ENCODE results near the gene PITX1.

Gene PITX1

DNA sequence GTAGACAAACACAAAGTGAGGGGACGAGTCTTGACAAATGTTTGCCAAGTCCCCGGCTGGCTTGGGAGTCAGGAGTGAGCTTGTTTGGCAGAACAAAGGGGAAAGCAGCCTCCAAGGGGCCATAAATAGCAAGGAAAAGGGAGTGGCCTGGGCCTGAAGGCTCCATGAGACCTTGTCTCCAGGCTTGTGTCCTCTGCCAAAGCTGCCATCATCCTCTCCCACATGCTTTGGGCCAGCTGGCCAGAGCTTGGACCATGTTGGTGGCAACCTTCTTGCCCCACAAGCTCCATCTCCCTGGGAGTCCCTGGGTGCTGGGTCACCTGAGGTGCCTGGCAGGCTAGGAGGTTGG is 13.3 kb upstream of the PITX1 start:
- H3K18ac ChIP-seq (ENCODE audit: low read length), result no peak overlapping the region
- no peak overlapping the region for H2BK120ac ChIP-seq (ENCODE audit: insufficient read depth, low read length, poor library complexity)
- WGBS (ENCODE audit: extremely low coverage, insufficient coverage, insufficient read length), result no CpG with 5 or more reads among the region's 2 CpGs
- H3K79me2 ChIP-seq (ENCODE audit: control insufficient read depth, insufficient read depth, low read length, poor library complexity), result no peaks in the 10 kb centered on the region
- no peak overlapping the region for H3K23ac ChIP-seq (ENCODE audit: low read length)
- peaks cover 7% of the 10 kb centered on the region for H3K9me3 ChIP-seq (ENCODE audit: insufficient read depth, low read depth, low read length)
- H4K8ac ChIP-seq (ENCODE audit: low read depth, low read length), result no peak overlapping the region
- peaks cover 44% of the 10 kb centered on the region for H3K27me3 ChIP-seq (ENCODE audit: insufficient read depth, low read length)
- no peaks in the 10 kb centered on the region for H3K36me3 ChIP-seq (ENCODE audit: control insufficient read depth in 1 of 2, insufficient read depth in 2 of 2, low read length in 2 of 2)
- peaks cover 2 to 6% of the 10 kb centered on the region in 2 experiments for H3K4me1 ChIP-seq (ENCODE audit: control insufficient read depth in 1 of 2, insufficient read depth in 2 of 2, low read length in 2 of 2)
- DNase-seq, result no peak
- no peak overlapping the region for H3K4me3 ChIP-seq (ENCODE audit: low read depth, low read length)
- no peak overlapping the region for H3K4me2 ChIP-seq (ENCODE audit: low read length)
- no peak overlapping the region for H4K12ac ChIP-seq (ENCODE audit: low read depth, low read length)
- H2BK12ac ChIP-seq (ENCODE audit: low read length), result no peak overlapping the region
- no peak overlapping the region for H3K27ac ChIP-seq (ENCODE audit: low read depth, low read length)
- no peaks in the 10 kb centered on the region for H3K79me1 ChIP-seq (ENCODE audit: low read length)
- H3K4ac ChIP-seq (ENCODE audit: low read depth, low read length), result no peak overlapping the region
- H2AK5ac ChIP-seq (ENCODE audit: low read length), result no peak overlapping the region
- H2BK5ac ChIP-seq (ENCODE audit: low read depth, low read length, poor library complexity), result no peak overlapping the region
- H4K91ac ChIP-seq (ENCODE audit: low read depth, low read length), result no peak overlapping the region
- no peak overlapping the region for H2AFZ ChIP-seq (ENCODE audit: insufficient read depth, low read length, poor library complexity)
- H3K9ac ChIP-seq (ENCODE audit: low read length), result no peak overlapping the region
- H3K14ac ChIP-seq (ENCODE audit: low read length), result no peak overlapping the region

GRCh38 chr5:135046661-135047346 is 12.8 kb upstream of the PITX1 start:
- H2BK12ac ChIP-seq (ENCODE audit: low read length), result no peak overlapping the region
- no peak overlapping the region for H4K12ac ChIP-seq (ENCODE audit: low read depth, low read length)
- no peak overlapping the region for H4K8ac ChIP-seq (ENCODE audit: low read depth, low read length)
- H3K4ac ChIP-seq (ENCODE audit: low read depth, low read length), result no peak overlapping the region
- DNase-seq, result peak; percentile 82 to 92
- no peak overlapping the region for H3K23ac ChIP-seq (ENCODE audit: low read length)
- WGBS (ENCODE audit: extremely low coverage, insufficient coverage, insufficient read length), result no CpG with 5 or more reads among the region's 5 CpGs
- H3K79me2 ChIP-seq (ENCODE audit: control insufficient read depth, insufficient read depth, low read length, poor library complexity), result no peaks in the 10 kb centered on the region
- no peak overlapping the region for H2BK120ac ChIP-seq (ENCODE audit: insufficient read depth, low read length, poor library complexity)
- no peak overlapping the region for H2BK5ac ChIP-seq (ENCODE audit: low read depth, low read length, poor library complexity)
- no peaks in the 10 kb centered on the region for H3K36me3 ChIP-seq (ENCODE audit: control insufficient read depth in 1 of 2, insufficient read depth in 2 of 2, low read length in 2 of 2)
- no peak overlapping the region for H3K14ac ChIP-seq (ENCODE audit: low read length)
- no peaks in the 10 kb centered on the region for H3K79me1 ChIP-seq (ENCODE audit: low read length)
- H2AFZ ChIP-seq (ENCODE audit: insufficient read depth, low read length, poor library complexity), result no peak overlapping the region
- no peak overlapping the region for H2AK5ac ChIP-seq (ENCODE audit: low read length)
- peaks cover 48% of the 10 kb centered on the region for H3K27me3 ChIP-seq (ENCODE audit: insufficient read depth, low read length)
- H3K27ac ChIP-seq (ENCODE audit: low read depth, low read length), result no peak overlapping the region
- no peak overlapping the region for H3K4me2 ChIP-seq (ENCODE audit: low read length)
- H3K9ac ChIP-seq (ENCODE audit: low read length), result no peak overlapping the region
- no peak overlapping the region for H3K4me3 ChIP-seq (ENCODE audit: low read depth, low read length)
- H3K9me3 ChIP-seq (ENCODE audit: insufficient read depth, low read depth, low read length), result peaks cover 7% of the 10 kb centered on the region
- peaks cover 2 to 6% of the 10 kb centered on the region in 2 experiments for H3K4me1 ChIP-seq (ENCODE audit: control insufficient read depth in 1 of 2, insufficient read depth in 2 of 2, low read length in 2 of 2)
- H4K91ac ChIP-seq (ENCODE audit: low read depth, low read length), result no peak overlapping the region
- no peak overlapping the region for H3K18ac ChIP-seq (ENCODE audit: low read length)

GRCh38 chr5:135045488-135045887 is 11.5 kb upstream of the PITX1 start:
- Histone ChIP-seq H3K9ac (ENCODE audit: low read length) (no peak overlapping the region), H2BK120ac (ENCODE audit: insufficient read depth, low read length, poor library complexity) (no peak overlapping the region), H4K91ac (ENCODE audit: low read depth, low read length) (no peak overlapping the region), H2BK5ac (ENCODE audit: low read depth, low read length, poor library complexity) (no peak overlapping the region), H3K18ac (ENCODE audit: low read length) (no peak overlapping the region), H3K9me3 (ENCODE audit: insufficient read depth, low read depth, low read length) (peaks cover 8% of the 10 kb centered on the region), H3K4me2 (ENCODE audit: low read length) (no peak overlapping the region), H4K8ac (ENCODE audit: low read depth, low read length) (no peak overlapping the region), H4K12ac (ENCODE audit: low read depth, low read length) (no peak overlapping the region), H3K79me1 (ENCODE audit: low read length) (no peaks in the 10 kb centered on the region), H3K27ac (ENCODE audit: low read depth, low read length) (no peak overlapping the region), H3K23ac (ENCODE audit: low read length) (no peak overlapping the region), H3K14ac (ENCODE audit: low read length) (no peak overlapping the region), H2BK12ac (ENCODE audit: low read length) (no peak overlapping the region), H2AFZ (ENCODE audit: insufficient read depth, low read length, poor library complexity) (no peak overlapping the region), H3K4me3 (ENCODE audit: low read depth, low read length) (no peak overlapping the region), H3K36me3 (ENCODE audit: control insufficient read depth in 1 of 2, insufficient read depth in 2 of 2, low read length in 2 of 2) (no peaks in the 10 kb centered on the region), H3K4ac (ENCODE audit: low read depth, low read length) (no peak overlapping the region), H3K27me3 (ENCODE audit: insufficient read depth, low read length) (peaks cover 51% of the 10 kb centered on the region), H3K4me1 (ENCODE audit: control insufficient read depth in 1 of 2, insufficient read depth in 2 of 2, low read length in 2 of 2) (peaks cover 2 to 10% of the 10 kb centered on the region in 2 experiments), H2AK5ac (ENCODE audit: low read length) (no peak overlapping the region), H3K79me2 (ENCODE audit: control insufficient read depth, insufficient read depth, low read length, poor library complexity) (no peaks in the 10 kb centered on the region)
- DNase-seq, result no peak

- no peak overlapping the region for H3K4me2 ChIP-seq (ENCODE audit: low read length)
- H4K8ac ChIP-seq (ENCODE audit: low read depth, low read length), result no peak overlapping the region
- H3K27me3 ChIP-seq (ENCODE audit: insufficient read depth, low read length), result peaks cover 71% of the 10 kb centered on the region
- peaks cover 13% of the 10 kb centered on the region for H3K9me3 ChIP-seq (ENCODE audit: insufficient read depth, low read depth, low read length)
- no peak overlapping the region for H3K18ac ChIP-seq (ENCODE audit: low read length)
- H3K23ac ChIP-seq (ENCODE audit: low read length), result no peak overlapping the region
- H3K79me1 ChIP-seq (ENCODE audit: low read length), result no peaks in the 10 kb centered on the region
- no peak overlapping the region for H2AFZ ChIP-seq (ENCODE audit: insufficient read depth, low read length, poor library complexity)
- WGBS (ENCODE audit: extremely low coverage, insufficient coverage, insufficient read length), result no CpG with 5 or more reads among the region's 1 CpG
- no peak overlapping the region for H3K4me3 ChIP-seq (ENCODE audit: low read depth, low read length)
- H3K27ac ChIP-seq (ENCODE audit: low read depth, low read length), result no peak overlapping the region
- H2BK12ac ChIP-seq (ENCODE audit: low read length), result no peak overlapping the region
- H3K4me1 ChIP-seq (ENCODE audit: control insufficient read depth in 1 of 2, insufficient read depth in 2 of 2, low read length in 2 of 2), result peaks cover 8 to 13% of the 10 kb centered on the region in 2 experiments
- no peak overlapping the region for H3K9ac ChIP-seq (ENCODE audit: low read length)
- no peak overlapping the region for H2BK5ac ChIP-seq (ENCODE audit: low read depth, low read length, poor library complexity)
- no peak overlapping the region for H2AK5ac ChIP-seq (ENCODE audit: low read length)
- no peak for DNase-seq
- no peak overlapping the region for H3K14ac ChIP-seq (ENCODE audit: low read length)
- H3K36me3 ChIP-seq (ENCODE audit: control insufficient read depth in 1 of 2, insufficient read depth in 2 of 2, low read length in 2 of 2), result no peaks in the 10 kb centered on the region
- H4K12ac ChIP-seq (ENCODE audit: low read depth, low read length), result no peak overlapping the region
- no peaks in the 10 kb centered on the region for H3K79me2 ChIP-seq (ENCODE audit: control insufficient read depth, insufficient read depth, low read length, poor library complexity)
- H2BK120ac ChIP-seq (ENCODE audit: insufficient read depth, low read length, poor library complexity), result no peak overlapping the region
- H3K4ac ChIP-seq (ENCODE audit: low read depth, low read length), result no peak overlapping the region
- no peak overlapping the region for H4K91ac ChIP-seq (ENCODE audit: low read depth, low read length)
Observed at GRCh38 chr5:135042595-135042994, 8.6 kb upstream of the PITX1 start.

Measured in trophoblast cell (in vitro differentiated cells and primary cell).